Measurements from ENCODE around the gene ZNF566.
"Not testable (repeated sequence)": the region's sequence is repeated elsewhere in the genome, so short reads cannot be mapped to it uniquely, and the experiment has no call there.

ZNF566 gene

DNA sequence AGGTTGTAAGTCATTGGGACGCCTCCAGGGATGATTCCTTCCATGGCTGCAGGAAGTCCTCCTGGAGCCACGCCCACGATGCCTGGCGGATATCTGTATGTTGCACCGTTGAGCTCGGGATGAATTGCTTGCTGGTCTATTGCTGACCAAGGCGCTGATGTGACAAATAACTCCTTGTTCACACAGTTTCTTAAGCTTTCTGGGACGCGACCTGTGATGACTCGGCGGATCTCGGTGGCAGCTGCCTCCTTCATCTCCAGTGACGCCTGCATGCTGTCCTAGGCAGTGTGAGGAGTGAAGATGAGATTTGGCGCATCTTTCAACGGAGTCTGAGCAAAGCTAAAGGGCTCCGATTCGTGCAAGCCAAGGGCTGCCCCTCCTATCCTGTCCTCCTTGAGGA is 7.6 kb upstream of the ZNF566 start:
- no peaks in the 10 kb centered on the region for H3K27me3 ChIP-seq
- TF ChIP-seq, protein P1, sequence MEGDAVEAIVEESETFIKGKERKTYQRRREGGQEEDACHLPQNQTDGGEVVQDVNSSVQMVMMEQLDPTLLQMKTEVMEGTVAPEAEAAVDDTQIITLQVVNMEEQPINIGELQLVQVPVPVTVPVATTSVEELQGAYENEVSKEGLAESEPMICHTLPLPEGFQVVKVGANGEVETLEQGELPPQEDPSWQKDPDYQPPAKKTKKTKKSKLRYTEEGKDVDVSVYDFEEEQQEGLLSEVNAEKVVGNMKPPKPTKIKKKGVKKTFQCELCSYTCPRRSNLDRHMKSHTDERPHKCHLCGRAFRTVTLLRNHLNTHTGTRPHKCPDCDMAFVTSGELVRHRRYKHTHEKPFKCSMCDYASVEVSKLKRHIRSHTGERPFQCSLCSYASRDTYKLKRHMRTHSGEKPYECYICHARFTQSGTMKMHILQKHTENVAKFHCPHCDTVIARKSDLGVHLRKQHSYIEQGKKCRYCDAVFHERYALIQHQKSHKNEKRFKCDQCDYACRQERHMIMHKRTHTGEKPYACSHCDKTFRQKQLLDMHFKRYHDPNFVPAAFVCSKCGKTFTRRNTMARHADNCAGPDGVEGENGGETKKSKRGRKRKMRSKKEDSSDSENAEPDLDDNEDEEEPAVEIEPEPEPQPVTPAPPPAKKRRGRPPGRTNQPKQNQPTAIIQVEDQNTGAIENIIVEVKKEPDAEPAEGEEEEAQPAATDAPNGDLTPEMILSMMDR (IDR thresholded peaks at IDR 0.05): no peak
- H3K27ac ChIP-seq: no peak overlapping the region
- H3K36me3 ChIP-seq: no peaks in the 10 kb centered on the region
- no peaks in the 10 kb centered on the region for H3K9me3 ChIP-seq
- H3K4me1 ChIP-seq (ENCODE audit: control insufficient read depth in 1 of 2, insufficient read depth in 1 of 2, low read depth in 1 of 2, low read length in 1 of 2): no peaks in the 10 kb centered on the region
- no peak overlapping the region for H3K4me3 ChIP-seq (ENCODE audit: low read depth in 1 of 2, low read length in 1 of 2)

DNA sequence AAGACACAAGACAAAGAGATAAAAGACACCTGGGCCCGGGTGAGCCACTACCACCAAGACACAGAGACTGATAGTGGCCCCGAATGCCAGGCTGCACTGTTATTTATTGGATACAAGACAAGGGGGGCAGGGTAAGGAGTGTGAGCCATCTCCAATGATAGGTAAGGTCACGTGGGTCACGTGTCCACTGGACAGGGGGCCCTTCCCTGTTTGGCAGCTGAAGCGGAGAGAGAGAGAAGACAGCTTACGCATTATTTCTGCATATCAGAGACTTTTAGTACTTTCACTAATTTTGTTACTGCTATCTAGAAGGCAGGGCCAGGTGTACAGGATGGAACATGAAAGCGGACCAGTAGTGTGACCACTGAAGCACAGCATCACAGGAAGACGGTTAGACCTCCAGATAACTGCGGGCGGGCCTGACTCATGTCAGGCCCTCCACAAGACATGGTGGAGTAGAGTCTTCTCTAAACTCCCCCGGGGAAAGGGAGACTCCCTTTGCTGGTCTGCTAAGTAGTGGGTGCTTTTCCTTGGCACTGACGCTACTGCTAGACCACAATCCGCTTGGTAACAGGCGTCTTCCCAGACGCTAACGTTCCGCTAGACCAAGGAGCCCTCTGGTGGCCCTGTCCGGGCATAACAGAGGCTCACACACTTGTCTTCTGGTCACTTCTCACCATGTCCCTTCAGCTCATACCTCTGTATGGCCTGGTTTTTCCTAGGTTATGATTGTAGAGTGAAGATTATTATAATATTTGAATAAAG is 3.5 kb upstream of the ZNF566 start:
- H3K36me3 ChIP-seq; H3K27me3 ChIP-seq; H3K4me3 ChIP-seq (ENCODE audit: low read depth in 1 of 2, low read length in 1 of 2); H3K9me3 ChIP-seq; H3K27ac ChIP-seq: not testable (repeated sequence)
- H3K4me1 ChIP-seq (ENCODE audit: control insufficient read depth in 1 of 2, insufficient read depth in 1 of 2, low read depth in 1 of 2, low read length in 1 of 2): peaks cover 14 to 16% of the 10 kb centered on the region in 2 experiments

DNA sequence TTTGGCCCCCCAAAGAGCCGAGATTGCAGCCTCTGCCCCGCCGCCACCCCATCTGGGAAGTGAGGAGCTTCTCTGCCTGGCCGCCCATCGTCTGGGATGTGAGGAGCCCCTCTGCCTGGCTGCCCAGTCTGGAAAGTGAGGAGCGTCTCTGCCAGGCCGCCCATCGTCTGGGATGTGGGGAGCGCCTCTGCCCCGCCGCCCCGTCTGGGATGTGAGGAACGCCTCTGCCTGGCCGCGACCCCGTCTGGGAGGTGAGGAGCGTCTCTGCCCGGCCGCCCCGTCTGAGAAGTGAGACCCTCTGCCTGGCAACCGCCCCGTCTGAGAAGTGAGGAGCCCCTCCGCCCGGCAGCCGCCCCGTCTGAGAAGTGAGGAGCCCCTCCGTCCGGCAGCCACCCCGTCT is 1.5 kb upstream of the ZNF566 start:
- not testable (repeated sequence) for H3K9me3 ChIP-seq; H3K36me3 ChIP-seq; H3K4me3 ChIP-seq (ENCODE audit: low read depth in 1 of 2, low read length in 1 of 2); H3K27me3 ChIP-seq; H3K27ac ChIP-seq
- H3K4me1 ChIP-seq (ENCODE audit: control insufficient read depth in 1 of 2, insufficient read depth in 1 of 2, low read depth in 1 of 2, low read length in 1 of 2): peaks cover 14 to 16% of the 10 kb centered on the region in 2 experiments

DNA sequence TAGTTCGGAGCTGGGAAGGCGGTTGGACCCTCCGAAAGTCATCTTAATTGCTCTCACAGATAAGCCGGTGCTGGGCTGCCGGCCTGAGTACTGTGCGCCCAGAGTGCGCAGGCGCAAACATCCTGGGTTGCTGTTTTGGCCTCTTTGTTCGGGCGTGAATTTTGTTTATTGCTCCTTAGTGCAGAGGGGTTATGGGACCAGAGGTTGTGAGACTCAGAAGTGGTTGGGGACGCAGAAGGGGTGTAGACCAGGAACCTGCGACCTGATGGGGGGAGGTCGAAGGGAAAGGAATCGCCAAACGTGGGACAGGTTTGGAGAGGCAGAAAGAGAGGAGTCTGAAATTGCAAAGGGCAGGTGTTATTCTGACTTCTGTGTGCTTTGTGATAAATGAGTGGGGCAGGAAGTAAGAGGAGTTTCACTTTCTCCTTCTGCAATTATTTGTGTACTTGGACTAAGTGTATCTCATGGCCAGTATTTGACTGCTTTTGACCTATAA is 607 bp upstream of the ZNF566 start:
- H3K27ac ChIP-seq: peak overlapping the region; percentile 30

DNA sequence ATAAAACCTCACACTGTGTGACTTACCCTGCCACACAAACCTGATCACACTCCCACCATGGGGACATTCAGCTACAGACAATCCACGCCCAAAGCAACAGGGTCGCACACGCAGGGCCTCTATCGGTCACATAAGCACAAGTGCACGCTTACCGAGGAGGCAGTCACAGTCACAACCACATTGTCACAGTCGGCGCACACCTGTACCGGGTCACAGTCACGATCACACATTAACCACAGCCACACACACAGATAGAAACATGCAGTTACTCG is 579 bp downstream of the ZNF566 start:
- Histone ChIP-seq H3K27me3 (no peaks in the 10 kb centered on the region), H3K36me3 (no peaks in the 10 kb centered on the region), H3K27ac (peak overlapping the region; percentile 30), H3K9me3 (no peaks in the 10 kb centered on the region), H3K4me1 (ENCODE audit: control insufficient read depth in 1 of 2, insufficient read depth in 1 of 2, low read depth in 1 of 2, low read length in 1 of 2) (peaks cover 14 to 16% of the 10 kb centered on the region in 2 experiments), H3K4me3 (ENCODE audit: low read depth in 1 of 2, low read length in 1 of 2) (peak overlapping the region; percentile 69 to 97)
- TF ChIP-seq, protein P1 (IDR thresholded peaks at IDR 0.05): no peak

More for the DNA sequence above, 607 bp upstream of the ZNF566 start:
- TF ChIP-seq, protein P1 (IDR thresholded peaks at IDR 0.05): no peak
- H3K27me3 ChIP-seq: no peaks in the 10 kb centered on the region
- peak overlapping the region; percentile 69 to 97 for H3K4me3 ChIP-seq (ENCODE audit: low read depth in 1 of 2, low read length in 1 of 2)
- peaks cover 14 to 16% of the 10 kb centered on the region in 2 experiments for H3K4me1 ChIP-seq (ENCODE audit: control insufficient read depth in 1 of 2, insufficient read depth in 1 of 2, low read depth in 1 of 2, low read length in 1 of 2)
- no peaks in the 10 kb centered on the region for H3K36me3 ChIP-seq
- no peaks in the 10 kb centered on the region for H3K9me3 ChIP-seq

DNA sequence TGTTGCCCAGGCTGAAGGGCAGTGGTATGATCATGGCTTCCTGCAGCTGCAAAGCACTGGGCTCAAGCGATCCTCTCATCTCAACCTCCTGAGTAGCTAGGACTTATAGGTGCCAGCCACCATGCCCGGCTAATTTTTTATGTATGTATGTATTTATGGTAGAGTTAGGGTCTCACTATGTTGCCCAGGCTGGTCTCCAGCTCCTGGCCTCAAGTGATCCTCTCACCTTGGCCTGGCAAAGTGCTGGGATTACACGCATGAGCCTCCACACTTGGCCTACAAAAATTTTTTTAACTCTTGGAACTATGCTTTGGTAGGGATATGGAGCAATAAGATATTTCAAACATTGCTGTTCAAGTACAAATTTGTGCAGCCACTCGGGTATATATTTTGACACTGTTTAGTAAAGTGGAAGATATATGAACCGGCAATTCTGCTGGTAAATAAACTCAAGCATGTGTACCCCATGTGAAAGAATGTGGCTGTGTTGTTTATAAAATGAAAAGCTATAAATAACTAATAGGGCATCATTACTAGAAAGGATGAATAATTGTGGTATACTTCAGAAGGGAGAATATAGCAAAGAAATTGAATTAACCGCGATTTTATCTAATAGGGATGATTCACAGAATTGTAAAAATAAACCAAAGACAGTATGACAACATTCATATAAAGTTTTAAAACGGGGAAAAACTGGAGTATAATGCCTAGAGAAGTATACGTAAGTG is 1.1 kb downstream of the ZNF566 start:
- H3K27ac ChIP-seq: no peak overlapping the region
- H3K9me3 ChIP-seq: no peaks in the 10 kb centered on the region

More for the DNA sequence above, 1.1 kb downstream of the ZNF566 start:
- peaks cover 14 to 16% of the 10 kb centered on the region in 2 experiments for H3K4me1 ChIP-seq (ENCODE audit: control insufficient read depth in 1 of 2, insufficient read depth in 1 of 2, low read depth in 1 of 2, low read length in 1 of 2)
- peak overlapping the region; percentile 69 to 97 for H3K4me3 ChIP-seq (ENCODE audit: low read depth in 1 of 2, low read length in 1 of 2)
- H3K27me3 ChIP-seq: no peaks in the 10 kb centered on the region
- H3K36me3 ChIP-seq: no peaks in the 10 kb centered on the region
- TF ChIP-seq, protein P1 (IDR thresholded peaks at IDR 0.05): no peak

All from neutrophil (primary cell).